GM12874 (cell line): ENCODE results near the gene FADS1.

Source experiments
- TF ChIP-seq, protein P1 (sequence below): IDR thresholded peaks from 2 replicates; pipeline ENCODE4 v1.5.1; 2011; ENCODE audit warnings: low read depth, mild to moderate bottlenecking, control low read depth, low read length, moderate library complexity; ENCODE audit not compliant: insufficient read depth

The FADS1 gene

DNA sequence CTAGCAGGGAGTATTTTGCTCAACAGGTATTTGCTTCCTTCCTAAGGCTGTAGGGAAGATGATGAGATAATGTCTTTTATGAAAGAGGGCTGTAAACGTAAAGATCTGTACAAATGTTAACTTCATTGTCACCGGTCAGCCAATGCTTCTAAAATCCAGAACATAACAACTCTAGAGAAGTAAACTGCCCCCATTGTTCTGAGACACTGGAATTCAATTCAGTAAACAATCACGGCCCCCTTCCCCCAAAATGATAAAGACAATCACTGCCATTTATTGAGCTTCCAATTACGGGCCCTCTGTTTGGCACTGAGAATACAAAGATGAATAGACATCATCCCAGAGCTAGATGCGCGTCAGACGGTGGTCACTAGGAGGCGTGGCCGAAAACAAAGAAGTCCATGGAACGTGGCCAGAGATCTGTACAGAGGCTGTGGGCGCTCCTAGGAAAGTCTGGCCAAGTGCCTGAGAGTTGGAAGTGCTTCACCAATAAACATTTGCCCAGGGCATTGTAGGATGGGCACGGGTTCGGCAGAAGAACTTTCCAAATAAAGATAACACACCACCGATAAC lies 25.0 kb downstream of the FADS1 start:
- TF ChIP-seq, protein P1, sequence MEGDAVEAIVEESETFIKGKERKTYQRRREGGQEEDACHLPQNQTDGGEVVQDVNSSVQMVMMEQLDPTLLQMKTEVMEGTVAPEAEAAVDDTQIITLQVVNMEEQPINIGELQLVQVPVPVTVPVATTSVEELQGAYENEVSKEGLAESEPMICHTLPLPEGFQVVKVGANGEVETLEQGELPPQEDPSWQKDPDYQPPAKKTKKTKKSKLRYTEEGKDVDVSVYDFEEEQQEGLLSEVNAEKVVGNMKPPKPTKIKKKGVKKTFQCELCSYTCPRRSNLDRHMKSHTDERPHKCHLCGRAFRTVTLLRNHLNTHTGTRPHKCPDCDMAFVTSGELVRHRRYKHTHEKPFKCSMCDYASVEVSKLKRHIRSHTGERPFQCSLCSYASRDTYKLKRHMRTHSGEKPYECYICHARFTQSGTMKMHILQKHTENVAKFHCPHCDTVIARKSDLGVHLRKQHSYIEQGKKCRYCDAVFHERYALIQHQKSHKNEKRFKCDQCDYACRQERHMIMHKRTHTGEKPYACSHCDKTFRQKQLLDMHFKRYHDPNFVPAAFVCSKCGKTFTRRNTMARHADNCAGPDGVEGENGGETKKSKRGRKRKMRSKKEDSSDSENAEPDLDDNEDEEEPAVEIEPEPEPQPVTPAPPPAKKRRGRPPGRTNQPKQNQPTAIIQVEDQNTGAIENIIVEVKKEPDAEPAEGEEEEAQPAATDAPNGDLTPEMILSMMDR: no peak

DNA sequence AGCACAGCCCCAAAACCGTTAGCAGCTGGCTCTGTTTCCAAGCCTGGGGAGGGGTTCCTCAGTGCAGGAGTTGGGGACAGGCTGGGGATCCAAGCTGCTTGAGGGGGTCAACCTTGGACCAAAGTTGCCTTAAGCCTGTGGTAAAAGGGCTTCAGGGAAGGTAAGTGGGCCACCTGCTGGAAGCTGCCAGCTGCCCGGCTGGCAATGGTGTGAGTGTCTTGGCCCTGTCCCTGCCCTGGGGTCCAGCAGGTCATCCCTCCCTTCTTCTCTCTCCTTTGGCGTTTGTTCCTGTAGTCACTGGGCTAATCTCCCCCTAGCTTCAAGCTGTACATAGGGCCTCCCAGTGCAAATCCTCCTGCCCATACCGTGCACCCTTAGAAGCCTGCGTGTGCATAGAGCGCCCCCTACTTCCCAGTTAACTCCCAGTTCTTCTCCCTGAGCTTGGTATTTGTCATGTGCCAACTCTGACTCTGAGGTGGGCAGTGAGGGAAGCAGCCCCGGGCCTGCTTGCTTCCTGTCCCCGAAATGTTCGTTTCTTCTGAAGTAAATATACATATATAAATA lies 28.8 kb downstream of the FADS1 start:
- TF ChIP-seq, protein P1: peak; percentile 35; the same call in 1 of the 2 replicates

DNA sequence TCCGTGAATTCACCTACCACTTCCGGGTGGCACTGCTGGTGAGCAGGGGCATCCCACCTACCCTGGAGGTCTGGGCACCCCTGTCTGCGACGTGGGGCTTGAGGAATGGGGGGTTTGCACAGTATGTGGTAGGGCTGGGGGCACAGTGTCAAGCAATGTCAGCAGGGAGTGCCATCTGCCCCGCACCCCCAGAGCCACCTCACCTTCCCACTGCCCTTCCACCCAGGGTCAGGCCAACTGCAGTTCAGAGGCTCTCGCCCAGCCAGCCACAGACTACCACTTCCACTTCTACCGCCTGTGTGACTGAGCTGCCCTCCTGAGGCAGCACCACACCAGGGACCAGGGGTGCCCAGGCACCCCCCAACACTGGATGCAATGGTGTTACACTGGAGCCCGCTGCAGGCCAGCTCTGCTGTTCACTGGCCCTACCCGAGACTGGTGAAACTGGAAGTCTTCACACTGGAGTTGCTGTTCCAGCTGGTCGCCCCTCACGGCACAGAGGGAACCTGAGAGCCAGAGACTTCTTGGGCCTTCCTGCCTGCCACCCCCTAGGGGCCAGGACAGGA lies 30.9 kb downstream of the FADS1 start:
- TF ChIP-seq, protein P1: no peak

DNA sequence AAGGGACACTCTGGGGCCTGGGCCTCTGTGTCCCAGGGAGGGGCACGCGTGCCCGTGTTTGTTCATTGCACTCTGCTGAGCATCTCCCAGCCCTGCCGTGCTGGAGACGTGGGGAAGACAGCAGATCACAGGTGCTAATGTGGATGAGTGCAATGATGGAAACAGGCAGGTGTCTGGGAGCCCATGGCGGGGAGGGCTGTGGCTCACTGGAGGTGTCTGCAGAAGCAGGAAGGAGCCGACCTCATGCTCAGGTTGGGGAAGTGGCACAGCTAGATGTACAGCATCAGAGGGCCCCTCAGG lies 32.3 kb downstream of the FADS1 start:
- TF ChIP-seq, protein P1: no peak

DNA sequence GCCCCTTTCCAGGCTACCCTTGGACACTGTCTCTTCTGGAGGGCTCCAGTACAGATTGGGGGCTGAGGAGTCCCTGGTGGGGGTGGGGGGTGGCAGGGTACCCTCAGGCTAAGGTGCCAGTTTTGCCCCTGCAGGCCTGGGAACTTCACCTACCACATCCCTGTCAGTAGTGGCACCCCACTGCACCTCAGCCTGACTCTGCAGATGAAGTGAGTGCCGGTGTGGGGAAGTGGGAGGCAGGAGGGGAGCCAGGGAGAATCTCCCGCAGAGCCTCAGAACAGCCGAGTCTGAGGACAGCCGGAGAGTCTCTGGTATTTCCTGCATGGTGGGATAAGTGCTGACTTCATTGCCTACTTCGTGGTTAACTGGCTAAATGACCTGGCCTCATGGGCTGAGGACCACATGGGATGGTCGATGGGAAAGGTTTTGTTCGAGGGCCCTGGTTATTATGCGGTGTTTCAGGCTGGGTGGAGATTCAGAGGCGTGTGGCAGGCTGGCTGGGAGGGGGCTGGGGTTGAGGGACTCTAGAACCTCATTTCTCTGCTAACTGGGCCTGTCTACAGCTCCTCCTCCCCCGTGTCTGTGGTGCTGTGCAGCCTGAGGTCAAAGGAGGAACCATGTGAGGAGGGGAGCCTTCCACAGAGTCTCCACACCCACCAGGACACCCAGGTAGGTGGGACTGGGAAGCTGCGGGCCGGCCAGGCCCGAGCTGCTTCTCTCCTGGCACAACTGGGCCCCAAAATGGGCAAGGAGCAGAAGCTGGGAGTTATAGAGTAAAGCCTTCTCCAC lies 32.9 kb downstream of the FADS1 start:
- TF ChIP-seq, protein P1: no peak

DNA sequence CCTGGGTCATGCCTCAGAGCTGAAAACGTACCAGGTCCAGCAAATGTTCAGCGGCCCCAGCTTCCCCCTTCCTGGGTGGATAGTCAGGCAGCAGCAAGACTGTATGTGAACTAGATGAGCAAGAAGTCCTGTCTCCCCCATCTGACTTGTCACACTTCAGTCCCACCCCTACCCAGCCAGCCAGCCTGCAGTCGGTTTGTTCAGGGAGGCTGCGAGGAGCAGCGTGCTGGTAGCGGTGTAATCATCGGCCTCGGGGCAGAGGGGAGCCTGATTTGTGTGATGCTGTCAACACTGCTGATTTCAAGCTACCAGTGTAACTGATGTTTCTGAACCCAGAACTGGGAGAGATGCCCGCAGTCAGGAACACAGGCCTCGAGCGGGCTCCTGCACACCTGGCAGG lies 34.0 kb downstream of the FADS1 start:
- TF ChIP-seq, protein P1: no peak

DNA sequence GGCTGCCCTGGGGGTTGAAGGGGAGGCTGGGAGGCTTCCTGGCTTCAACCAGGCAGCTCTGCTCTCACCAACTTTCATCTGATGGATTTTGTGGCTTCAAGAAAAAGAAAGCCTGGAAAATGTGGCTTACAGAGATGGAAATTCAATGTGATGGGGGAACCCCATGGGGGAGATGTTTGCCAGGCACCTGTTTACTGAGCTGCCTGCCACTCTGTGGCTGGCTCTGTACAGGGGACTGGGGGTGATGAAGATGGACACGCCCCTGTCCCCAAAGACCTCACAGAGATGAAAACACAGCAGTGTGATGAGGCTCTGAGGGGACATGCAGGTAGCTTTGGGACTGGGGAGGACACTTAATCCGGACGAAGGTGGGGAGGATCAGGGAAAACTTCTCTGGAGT lies 34.5 kb downstream of the FADS1 start:
- TF ChIP-seq, protein P1: no peak
